Adipocyte (in vitro differentiated cells): ENCODE data around the gene KCNAB2.

Experiments used
- DNase-seq: peaks from one replicate; pipeline ENCODE4 v3.0.0-alpha.2; 2015; ENCODE audit warnings: low read depth
- H3K27me3 ChIP-seq: replicated peaks from 2 replicates; pipeline ENCODE4 v1.7.0; 2013; ENCODE audit warnings: mild to moderate bottlenecking, low read length, moderate library complexity; ENCODE audit not compliant: control insufficient read depth, insufficient read depth
- H3K36me3 ChIP-seq: 2 replicates; pipeline ENCODE4 v1.7.0; 2013; ENCODE audit warnings: low read length, mild to moderate bottlenecking, moderate library complexity; ENCODE audit not compliant: control insufficient read depth, insufficient read depth, severe bottlenecking
- H3K4me1 ChIP-seq: 2 replicates; pipeline ENCODE4 v1.7.0; 2013; ENCODE audit warnings: mild to moderate bottlenecking, low read length, moderate library complexity; ENCODE audit not compliant: control insufficient read depth, insufficient read depth
- H3K4me3 ChIP-seq: 2 replicates; pipeline ENCODE4 v1.7.0; 2013; ENCODE audit warnings: mild to moderate bottlenecking, low read length, moderate library complexity
- H3K9ac ChIP-seq: 2 replicates; pipeline ENCODE4 v1.7.0; 2013; ENCODE audit warnings: mild to moderate bottlenecking, low read length, moderate library complexity
- H3K9me3 ChIP-seq: 2 replicates; pipeline ENCODE4 v1.7.0; 2013; ENCODE audit warnings: mild to moderate bottlenecking, low read length, moderate library complexity; ENCODE audit not compliant: control insufficient read depth

The KCNAB2 gene

DNA sequence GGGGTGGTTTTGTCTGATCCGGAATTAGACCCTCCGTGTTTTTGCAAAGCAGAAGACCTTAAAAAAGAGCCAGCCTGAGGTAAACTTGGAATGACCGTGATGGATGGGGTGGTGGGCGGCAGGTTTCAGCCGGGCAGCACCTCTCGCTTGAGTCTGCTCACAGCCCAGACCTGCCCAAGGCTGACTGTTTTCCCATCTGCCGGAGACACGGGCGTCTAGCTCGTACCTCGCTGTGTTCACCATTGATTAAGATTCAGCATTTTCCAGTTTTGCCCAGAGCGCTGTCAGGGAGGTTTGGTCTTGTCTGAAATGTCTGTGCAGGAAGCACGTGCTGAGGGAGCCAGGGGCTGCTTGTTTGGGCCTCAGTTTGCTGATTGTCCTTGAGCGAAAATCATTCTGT is 591 bp downstream of the KCNAB2 start:
- peaks cover 36% of the 10 kb centered on the region for H3K27me3 ChIP-seq
- no peaks in the 10 kb centered on the region for H3K9me3 ChIP-seq
- no peak overlapping the region for H3K9ac ChIP-seq
- H3K4me3 ChIP-seq = no peak overlapping the region
- no peak for DNase-seq
- H3K4me1 ChIP-seq = no peaks in the 10 kb centered on the region
- H3K36me3 ChIP-seq = no peaks in the 10 kb centered on the region

DNA sequence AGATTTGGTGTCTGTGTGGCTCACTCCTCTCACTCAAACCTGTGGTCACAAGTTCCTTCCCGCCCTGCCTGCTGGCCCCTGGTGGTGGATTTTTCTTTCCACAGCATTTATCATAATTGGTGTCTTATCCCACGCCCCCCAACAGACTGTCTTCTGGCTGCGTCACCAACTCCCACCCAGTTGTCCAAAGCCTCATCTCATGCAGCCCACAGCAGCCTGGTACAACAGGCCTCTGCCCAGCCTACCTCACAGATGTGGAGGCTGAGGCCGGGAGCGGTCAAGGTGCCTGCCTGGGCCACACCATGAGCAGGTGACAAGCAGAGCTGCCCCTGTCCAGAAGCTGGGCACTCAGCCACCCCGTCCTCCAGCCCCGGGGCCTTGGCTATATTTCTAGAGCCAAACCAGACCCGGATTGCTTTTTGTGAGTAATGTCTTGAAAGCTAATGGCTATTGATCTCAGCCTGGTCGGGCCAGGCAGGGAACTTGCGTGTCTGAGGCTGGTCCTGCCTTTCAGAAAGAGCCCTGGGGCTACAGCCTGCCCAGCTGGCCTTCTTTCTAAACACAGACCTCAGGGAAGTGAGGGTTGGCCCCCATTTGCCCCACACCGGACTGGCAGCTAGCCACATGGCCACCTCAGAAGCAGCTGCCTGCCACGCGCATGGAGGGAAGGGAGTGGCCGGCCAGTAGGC is 2.6 kb downstream of the KCNAB2 start:
- no peak for DNase-seq
- Histone ChIP-seq H3K4me1 (no peaks in the 10 kb centered on the region), H3K36me3 (no peaks in the 10 kb centered on the region), H3K4me3 (no peak overlapping the region), H3K9me3 (no peaks in the 10 kb centered on the region), H3K27me3 (peaks cover 28% of the 10 kb centered on the region), H3K9ac (no peak overlapping the region)

DNA sequence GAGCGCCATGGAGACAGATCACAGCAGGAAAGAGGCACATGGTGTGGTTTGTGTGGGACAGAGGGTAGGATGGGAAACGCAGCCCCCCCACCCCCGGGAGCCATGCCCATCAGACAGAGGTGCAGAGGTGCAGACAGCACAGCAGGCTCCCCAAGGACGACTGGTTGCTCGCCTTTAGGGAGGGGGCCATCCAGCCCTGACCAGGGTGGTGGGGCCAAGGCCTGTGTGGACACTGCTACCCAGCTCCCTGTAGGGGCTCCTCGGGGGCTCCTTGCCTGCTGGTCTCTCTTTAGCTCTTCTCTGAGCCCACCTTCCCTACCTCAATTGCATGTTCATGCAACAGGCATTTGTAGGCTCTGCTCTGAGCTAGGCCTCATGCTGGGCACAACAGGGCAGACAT is 3.7 kb downstream of the KCNAB2 start:
- Histone ChIP-seq H3K27me3 (peaks cover 28% of the 10 kb centered on the region), H3K9me3 (no peaks in the 10 kb centered on the region), H3K4me3 (no peak overlapping the region), H3K9ac (no peak overlapping the region), H3K4me1 (no peaks in the 10 kb centered on the region), H3K36me3 (no peaks in the 10 kb centered on the region)
- DNase-seq = no peak

DNA sequence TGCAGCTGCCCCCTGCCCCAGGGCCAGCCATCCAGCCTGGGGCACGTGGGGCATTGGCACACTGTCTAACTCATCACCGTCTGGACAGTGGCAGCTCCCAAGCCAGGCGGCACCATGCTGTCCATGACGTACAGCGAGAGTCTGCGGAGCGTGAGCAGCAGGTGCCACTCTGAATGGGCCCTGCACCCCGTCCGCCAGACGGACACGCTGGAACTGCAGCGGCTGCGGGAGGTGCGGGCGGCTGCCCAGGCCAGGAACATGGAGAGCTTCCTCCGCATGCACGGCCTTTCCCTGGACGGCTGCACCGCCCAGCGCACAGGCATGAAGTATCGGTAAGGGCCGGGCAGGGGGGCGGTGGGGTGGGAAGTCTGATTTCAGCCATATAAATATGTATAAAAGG is 5.7 kb downstream of the KCNAB2 start:
- H3K36me3 ChIP-seq = no peaks in the 10 kb centered on the region
- no peaks in the 10 kb centered on the region for H3K4me1 ChIP-seq
- H3K9me3 ChIP-seq = no peaks in the 10 kb centered on the region
- H3K27me3 ChIP-seq = peaks cover 24% of the 10 kb centered on the region
- H3K9ac ChIP-seq = no peak overlapping the region
- no peak for DNase-seq
- no peak overlapping the region for H3K4me3 ChIP-seq

DNA sequence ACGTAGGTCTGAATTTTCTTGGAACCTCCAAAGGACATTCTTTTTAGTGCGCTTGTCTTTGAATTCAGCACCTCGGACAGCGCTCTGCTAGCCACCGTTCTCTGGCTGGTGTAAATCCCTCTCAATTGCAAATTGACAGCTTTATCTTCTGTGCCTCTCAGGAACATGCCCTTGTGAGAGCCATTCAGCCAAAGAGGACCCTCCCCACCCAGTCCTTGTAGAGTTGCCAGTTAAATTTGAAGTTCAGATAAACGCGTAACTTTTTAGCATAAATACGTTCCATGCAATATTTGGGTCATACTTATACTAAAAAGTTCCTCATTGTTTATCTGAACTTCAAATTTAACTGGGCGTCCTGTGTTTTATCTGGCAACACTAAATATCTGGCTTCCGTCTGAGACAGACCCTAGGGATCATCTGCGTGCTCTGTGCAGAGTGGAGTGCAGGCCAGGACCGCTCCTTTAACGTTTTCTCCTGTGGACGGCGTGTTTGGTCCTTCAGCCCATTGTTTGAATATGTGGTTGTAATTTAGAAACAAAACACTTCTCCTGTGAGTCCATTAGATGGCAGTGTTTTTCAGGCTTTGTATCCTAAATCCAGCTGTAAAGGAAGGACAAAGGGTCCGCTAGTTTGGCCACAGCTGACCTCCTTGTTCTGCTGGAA is 7.0 kb downstream of the KCNAB2 start:
- H3K9ac ChIP-seq = no peak overlapping the region
- no peaks in the 10 kb centered on the region for H3K9me3 ChIP-seq
- H3K4me1 ChIP-seq = no peaks in the 10 kb centered on the region
- H3K27me3 ChIP-seq = peaks cover 27% of the 10 kb centered on the region
- peak; percentile 86 for DNase-seq
- no peak overlapping the region for H3K4me3 ChIP-seq
- no peaks in the 10 kb centered on the region for H3K36me3 ChIP-seq

DNA sequence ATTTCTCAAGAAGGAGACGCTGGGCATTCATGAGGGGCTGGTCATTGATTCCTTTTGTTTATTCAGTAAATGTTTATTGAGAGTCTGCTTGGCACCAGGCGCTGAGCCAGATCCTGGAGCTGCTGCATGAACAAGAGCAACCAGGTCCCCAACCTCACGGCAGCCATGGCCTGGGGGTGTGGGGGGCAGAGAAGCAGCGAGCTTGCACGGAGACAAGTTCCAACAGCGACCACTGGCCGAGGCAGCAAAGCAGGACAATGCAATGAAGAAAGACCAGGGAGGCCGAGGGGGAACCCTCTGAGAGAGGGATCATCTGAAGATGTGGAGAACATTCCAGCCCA is 7.5 kb downstream of the KCNAB2 start:
- H3K36me3 ChIP-seq = no peaks in the 10 kb centered on the region
- H3K27me3 ChIP-seq = peaks cover 32% of the 10 kb centered on the region
- H3K9ac ChIP-seq = no peak overlapping the region
- H3K4me3 ChIP-seq = no peak overlapping the region
- H3K4me1 ChIP-seq = no peaks in the 10 kb centered on the region
- H3K9me3 ChIP-seq = no peaks in the 10 kb centered on the region
- no peak for DNase-seq

DNA sequence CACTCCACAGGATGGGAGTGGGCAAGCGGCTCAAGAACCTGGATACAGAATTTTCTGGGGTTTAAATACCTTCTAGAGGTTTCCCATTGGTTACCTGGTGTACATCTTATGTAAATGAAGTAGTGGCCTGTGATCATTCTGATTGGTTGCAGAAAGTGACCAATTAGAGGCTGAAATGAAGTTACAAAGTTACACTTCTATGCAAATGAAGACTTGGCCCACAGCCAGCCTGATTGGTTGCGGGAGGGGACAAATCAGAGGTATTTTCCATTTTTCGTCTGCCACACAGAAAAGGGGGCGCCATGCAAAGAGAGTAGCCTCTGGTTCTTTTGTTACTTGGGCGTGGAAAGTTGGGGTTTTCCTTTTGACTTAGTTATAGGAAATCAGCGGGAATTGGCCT is 8.9 kb downstream of the KCNAB2 start:
- H3K4me1 ChIP-seq = no peaks in the 10 kb centered on the region
- H3K4me3 ChIP-seq = no peak overlapping the region
- no peak for DNase-seq

DNA sequence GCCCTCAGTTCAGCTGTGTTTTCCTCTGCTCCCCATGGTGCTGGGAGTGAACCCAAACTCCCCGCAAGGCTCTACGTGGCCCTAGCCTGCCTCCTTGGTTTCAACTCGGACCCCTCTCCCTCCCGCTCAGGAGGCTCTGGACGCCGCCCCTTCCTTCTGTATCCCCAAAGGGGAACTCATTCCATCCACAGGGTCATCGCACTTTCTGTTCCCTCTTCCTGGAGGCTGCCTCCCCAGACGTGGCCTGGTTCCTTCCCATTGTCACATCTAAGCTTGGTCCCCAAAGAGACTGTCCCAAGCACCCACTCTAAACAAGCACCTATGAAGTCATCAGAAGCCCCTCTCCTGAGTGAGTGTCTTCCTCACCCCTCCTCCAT is 10.9 kb downstream of the KCNAB2 start:
- Histone ChIP-seq H3K36me3 (no peaks in the 10 kb centered on the region), H3K9me3 (no peaks in the 10 kb centered on the region), H3K27me3 (peaks cover 21% of the 10 kb centered on the region), H3K4me3 (no peak overlapping the region), H3K9ac (no peak overlapping the region), H3K4me1 (no peaks in the 10 kb centered on the region)
- no peak for DNase-seq

More for the DNA sequence above, 8.9 kb downstream of the KCNAB2 start:
- Histone ChIP-seq H3K9ac (no peak overlapping the region), H3K9me3 (no peaks in the 10 kb centered on the region), H3K27me3 (peaks cover 33% of the 10 kb centered on the region), H3K36me3 (no peaks in the 10 kb centered on the region)

DNA sequence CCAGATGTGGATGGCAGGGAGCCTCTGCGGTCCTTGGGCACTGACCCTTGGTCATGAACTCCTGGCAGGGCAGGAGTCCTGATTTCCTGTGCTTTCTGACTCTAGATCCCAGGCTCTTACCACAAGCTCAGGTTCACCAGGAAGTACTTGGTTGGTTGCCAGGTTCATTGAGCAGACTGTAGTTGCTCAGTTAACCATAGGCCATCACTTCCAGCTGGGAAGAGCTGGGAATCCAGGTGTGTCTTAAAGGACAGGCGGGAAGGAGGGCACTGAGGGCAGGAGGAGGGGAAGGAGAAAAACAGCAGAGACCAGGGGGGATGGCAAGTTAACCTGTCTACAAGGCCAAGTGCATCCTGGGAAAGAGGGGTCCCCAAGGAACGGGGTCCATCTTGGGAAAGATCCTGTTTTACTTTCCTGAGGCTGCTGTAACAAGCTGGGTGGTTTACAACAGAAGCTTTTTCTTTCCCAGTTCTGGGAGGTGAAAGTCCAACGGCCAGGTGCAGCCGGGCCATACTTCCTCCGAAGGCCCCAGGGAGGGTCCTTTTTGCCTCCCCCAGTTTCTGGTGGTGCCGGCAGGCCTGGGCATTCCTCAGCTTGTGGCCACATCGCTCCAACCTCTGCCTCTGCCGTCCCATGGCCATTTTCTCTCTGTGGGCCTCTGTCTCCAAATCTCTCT is 11.6 kb downstream of the KCNAB2 start:
- H3K36me3 ChIP-seq = no peaks in the 10 kb centered on the region
- no peak for DNase-seq

DNA sequence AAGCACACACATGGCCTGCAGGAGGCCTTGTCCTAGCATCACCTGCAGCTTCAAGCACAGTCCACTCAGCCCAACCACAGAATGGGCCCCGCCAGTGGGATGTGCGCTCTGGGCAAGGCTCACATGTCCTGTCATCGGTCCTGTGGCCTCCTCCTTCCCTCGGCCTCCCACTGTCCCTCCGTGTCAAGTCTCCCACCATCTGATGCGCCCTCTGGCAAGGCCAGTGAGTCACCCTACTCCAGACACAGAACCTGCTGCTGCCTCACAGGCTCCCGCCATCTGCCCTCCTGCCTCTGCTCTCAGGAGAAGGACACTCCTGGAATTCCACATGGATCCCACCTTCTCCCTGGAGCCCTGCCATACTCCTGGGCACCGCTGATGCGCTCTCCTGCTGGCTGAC is 14.2 kb downstream of the KCNAB2 start:
- DNase-seq = peak; percentile 7

More for the DNA sequence above, 11.6 kb downstream of the KCNAB2 start:
- Histone ChIP-seq H3K4me3 (no peak overlapping the region), H3K27me3 (peaks cover 21% of the 10 kb centered on the region), H3K4me1 (no peaks in the 10 kb centered on the region), H3K9ac (no peak overlapping the region), H3K9me3 (no peaks in the 10 kb centered on the region)

DNA sequence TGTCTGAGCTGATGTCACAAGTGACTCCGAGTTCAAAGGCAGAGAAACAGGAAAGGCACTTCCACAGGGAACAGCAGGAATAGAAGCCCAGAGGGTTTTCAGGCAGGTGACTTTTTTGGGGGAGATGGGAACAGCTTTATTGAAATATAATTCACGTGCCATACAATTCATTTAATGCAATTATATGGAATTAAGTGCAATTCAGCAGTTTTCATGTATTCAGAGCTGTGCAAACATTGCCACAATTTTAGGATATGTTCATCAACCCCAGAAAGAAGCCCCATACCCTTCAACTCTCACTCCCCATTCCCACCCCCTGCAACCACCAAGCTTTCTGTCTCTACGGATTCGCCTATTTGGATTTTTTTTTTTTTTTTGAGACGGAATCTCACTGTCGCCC is 17.0 kb downstream of the KCNAB2 start:
- Histone ChIP-seq H3K9me3 (no peaks in the 10 kb centered on the region), H3K4me3 (no peak overlapping the region), H3K27me3 (peaks cover 32% of the 10 kb centered on the region), H3K9ac (no peak overlapping the region), H3K36me3 (no peaks in the 10 kb centered on the region), H3K4me1 (no peaks in the 10 kb centered on the region)
- no peak for DNase-seq

More for the DNA sequence above, 14.2 kb downstream of the KCNAB2 start:
- Histone ChIP-seq H3K9ac (no peak overlapping the region), H3K4me1 (no peaks in the 10 kb centered on the region), H3K36me3 (no peaks in the 10 kb centered on the region), H3K27me3 (peaks cover 39% of the 10 kb centered on the region), H3K9me3 (no peaks in the 10 kb centered on the region), H3K4me3 (no peak overlapping the region)
